ENCODE data around the gene ESM1.
"Not testable (repeated sequence)": the region's sequence is repeated elsewhere in the genome, so short reads cannot be mapped to it uniquely, and the experiment has no call there.

The ESM1 gene

DNA sequence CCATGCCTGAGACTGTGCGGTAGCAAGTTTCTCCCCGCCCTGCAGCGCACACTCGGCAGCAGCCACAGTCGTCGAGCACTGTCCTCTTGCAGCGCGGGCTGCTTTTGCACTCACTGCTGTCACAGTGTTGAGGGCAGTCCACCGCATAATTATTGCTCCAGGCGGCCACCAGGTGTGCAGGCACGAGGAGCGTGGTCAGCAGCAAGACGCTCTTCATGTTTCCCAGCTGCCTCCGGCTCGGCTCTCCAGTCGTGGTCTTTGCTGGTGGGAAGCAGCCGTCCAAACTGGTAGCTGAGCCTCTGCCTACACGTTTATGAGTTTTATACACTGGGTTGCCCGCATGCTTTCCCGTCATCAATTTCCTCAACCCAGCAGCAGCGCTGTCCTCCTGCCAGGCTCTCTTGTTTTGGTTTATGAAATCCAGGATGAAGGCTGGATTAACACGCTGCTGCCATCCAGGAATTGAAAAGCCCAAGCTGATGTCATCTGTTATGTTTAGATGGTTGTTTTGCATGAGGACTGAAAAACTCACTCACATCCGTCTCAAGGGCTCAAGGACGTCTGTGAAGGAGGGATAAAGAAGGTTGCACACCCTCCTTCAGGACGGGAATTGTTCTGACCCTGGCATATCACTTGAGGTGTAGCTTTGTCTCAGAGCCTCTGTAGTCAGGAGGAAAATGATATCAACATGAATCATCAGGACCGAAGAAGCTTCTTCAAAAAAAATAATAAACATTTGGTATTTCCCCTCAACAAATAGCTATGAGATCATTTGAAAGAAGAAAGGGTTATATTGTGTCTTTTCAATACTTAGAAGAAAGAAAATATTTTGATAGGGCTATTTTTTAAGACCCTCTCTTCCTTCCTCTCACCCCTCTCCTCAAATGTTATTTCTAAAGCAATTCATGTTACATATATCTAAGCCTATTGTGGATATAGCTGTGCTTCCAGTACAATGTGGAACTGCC is at the start of gene ESM1:
Gene ESM1 (minus strand): TSS at position 293 of the 968 bp plus-strand sequence. CDS start 76 bp downstream, at position 217.
- DNase-seq (ENCODE audit: low read depth, low spot score), result no peak

DNA sequence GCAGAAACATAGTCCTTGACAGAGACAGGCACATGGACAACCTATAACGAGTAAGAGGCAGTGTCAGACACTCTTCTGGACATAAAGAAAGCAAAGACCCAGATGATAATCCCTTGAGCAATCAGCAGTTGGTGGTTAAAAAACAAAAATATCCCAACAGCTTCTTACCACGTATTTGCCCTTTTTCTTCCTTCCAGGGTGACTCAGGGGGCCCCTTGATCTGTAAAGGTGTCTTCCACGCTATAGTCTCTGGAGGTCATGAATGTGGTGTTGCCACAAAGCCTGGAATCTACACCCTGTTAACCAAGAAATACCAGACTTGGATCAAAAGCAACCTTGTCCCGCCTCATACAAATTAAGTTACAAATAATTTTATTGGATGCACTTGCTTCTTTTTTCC is 48.2 kb upstream of the ESM1 start:
- no peak overlapping the region for H3K27ac ChIP-seq
- DNase-seq (ENCODE audit: low read depth, low spot score), result no peak

More for the DNA sequence above, at the start of gene ESM1:
- H3K27ac ChIP-seq, result peak within 1 kb of the TSS; percentile 12

DNA sequence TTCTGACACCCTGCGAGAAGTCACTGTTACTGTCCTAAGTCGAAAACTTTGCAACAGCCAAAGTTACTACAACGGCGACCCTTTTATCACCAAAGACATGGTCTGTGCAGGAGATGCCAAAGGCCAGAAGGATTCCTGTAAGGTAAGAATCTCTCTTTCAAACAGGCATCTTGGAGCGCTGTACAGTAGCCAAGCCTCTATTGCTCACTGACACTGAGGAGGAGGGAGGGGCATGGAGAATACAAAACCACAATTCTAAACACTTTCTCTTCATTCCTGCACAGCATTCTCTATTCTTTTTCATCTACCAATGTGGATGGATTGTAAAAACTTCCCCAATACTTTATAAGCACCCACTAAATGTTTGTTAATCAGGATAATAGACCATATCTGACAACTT is 46.1 kb upstream of the ESM1 start:
- no peak for DNase-seq (ENCODE audit: low read depth, low spot score)
- H3K27ac ChIP-seq, result no peak overlapping the region

- H3K27ac ChIP-seq, result no peak overlapping the region
- DNase-seq (ENCODE audit: low read depth, low spot score), result no peak
These were observed 45.4 kb upstream of the ESM1 start for GRCh38 chr5:55030676-55031369.

- H3K27ac ChIP-seq, result no peak overlapping the region
- no peak for DNase-seq (ENCODE audit: low read depth, low spot score)
These were observed 44.8 kb upstream of the ESM1 start for GRCh38 chr5:55030220-55030619.

DNA sequence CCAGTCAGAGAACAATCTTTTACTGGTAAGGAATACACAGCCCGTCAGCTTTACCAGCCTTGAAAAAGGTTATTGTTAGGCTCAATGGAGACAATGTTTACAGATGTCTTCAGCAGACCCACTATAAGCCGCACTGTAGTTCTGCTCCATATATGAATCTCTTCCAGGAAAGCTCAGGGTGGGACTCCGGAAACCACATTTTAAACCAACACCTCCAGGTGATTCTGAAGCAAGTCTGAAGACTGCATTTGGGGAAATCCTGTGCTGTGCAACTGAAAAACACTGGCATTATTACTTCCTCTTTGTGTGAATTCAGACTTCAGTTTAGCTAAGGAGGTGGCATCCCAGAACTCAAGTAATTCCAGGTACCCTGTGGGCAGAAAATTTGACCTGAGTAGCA is 42.2 kb upstream of the ESM1 start:
- no peak overlapping the region for H3K27ac ChIP-seq
- DNase-seq (ENCODE audit: low read depth, low spot score), result no peak

DNA sequence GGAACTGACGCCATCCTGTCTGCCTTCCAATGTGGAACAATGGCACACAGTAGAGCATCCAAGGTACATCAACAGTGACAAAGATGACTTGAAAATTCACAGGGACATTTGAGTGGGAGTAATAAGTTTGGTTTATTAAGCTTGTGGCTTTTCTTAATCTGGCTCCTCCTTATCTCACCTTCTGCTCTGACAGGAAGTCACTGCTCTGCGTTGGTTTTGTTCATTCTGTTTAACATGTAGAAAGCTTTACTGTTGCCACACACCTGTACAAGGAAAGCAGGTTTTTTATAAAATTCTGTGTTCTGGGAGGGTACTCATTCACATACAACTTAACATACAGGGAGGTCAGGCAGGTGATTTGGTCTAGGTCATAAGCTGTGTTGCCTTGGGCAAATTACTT is 37.1 kb upstream of the ESM1 start:
- no peak overlapping the region for H3K27ac ChIP-seq
- DNase-seq (ENCODE audit: low read depth, low spot score), result no peak

DNA sequence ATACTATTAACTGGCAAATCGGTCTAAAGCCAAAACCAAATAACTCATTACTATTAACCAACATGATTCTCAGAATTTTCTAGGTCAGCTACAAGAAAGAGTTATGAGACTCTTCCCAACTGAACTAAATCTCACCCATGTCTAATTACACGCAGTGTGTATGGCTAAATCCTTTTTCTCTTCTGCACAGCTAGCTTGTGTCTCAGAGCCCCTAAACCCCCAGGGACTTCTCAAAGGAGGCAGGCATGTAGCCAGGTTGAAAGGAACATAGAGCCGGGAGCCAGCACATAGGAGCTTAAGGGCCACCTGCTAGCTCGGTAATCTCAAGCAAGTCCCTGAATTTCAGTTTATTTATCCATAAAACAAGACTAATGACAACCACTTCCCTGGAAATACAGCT is 36.4 kb upstream of the ESM1 start:
- DNase-seq (ENCODE audit: low read depth, low spot score), result no peak
- H3K27ac ChIP-seq, result no peak overlapping the region

DNA sequence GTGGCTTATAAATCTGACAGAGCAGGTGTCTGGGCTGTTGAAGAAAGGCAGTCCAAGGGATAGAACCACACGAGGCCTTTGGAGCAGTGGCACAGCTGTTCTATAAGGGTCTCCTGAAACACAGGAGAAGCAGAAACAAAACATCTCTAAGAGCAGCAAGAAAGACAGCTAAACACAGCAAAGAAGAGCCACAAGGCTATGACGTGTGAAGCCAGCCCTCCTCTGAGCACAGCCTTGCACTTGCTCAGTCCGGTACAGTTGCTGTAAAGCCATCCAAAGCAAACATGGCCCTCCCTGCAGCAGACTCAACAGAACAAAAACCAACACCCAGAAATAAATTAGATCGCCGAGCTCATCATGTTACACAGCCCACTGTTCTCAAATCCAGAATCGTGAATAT is 36.0 kb upstream of the ESM1 start:
- H3K27ac ChIP-seq, result no peak overlapping the region

GRCh38 chr5:55010149-55010548 is 24.8 kb upstream of the ESM1 start:
- not testable (repeated sequence) for H3K27ac ChIP-seq; DNase-seq (ENCODE audit: low read depth, low spot score)

More for the DNA sequence above, 36.0 kb upstream of the ESM1 start:
- no peak for DNase-seq (ENCODE audit: low read depth, low spot score)

DNA sequence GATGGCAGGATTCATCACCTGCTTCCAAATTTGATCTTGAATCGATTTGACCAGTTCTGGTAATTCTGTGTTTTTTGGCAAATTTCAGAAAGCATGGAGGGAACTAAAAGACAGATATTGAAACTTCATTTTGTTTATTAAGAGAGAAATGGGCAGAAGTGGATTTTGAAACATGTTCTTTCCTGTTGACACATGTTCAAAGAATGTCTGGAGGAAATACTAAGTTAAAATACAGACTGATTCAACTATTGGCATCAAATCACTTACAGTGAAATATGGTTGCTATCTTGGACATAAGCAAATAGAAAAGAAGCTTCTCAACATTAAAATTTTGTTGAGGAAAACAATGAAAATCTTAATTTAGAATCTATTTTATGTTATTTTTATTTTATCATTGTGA is 19.3 kb upstream of the ESM1 start:
- H3K27ac ChIP-seq, result peak overlapping the region; percentile 28
- DNase-seq (ENCODE audit: low read depth, low spot score), result no peak

GRCh38 chr5:55003432-55004065 is 18.2 kb upstream of the ESM1 start:
- no peak for DNase-seq (ENCODE audit: low read depth, low spot score)

DNA sequence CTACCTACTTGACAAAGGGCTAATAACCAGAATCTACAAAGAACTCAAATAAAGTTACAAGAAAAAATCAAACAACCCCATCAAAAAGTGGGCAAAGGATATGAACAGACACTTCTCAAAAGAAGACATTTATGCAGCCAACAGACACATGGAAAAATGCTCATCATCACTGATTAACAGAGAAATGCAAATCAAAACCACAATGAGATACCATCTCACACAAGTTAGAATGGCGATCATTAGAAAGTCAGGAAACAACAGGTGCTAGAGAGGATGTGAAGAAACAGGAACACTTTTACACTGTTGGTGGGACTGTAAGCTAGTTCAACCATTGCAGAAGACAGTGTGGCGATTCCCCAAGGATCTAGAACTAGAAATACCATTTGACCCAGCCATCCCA is 16.8 kb upstream of the ESM1 start:
- H3K27ac ChIP-seq; DNase-seq (ENCODE audit: low read depth, low spot score): not testable (repeated sequence)

More at GRCh38 chr5:55003432-55004065, 18.2 kb upstream of the ESM1 start:
- H3K27ac ChIP-seq, result no peak overlapping the region

- no peak overlapping the region for H3K27ac ChIP-seq
- no peak for DNase-seq (ENCODE audit: low read depth, low spot score)
These were observed 11.7 kb upstream of the ESM1 start for GRCh38 chr5:54997081-54997480.

DNA sequence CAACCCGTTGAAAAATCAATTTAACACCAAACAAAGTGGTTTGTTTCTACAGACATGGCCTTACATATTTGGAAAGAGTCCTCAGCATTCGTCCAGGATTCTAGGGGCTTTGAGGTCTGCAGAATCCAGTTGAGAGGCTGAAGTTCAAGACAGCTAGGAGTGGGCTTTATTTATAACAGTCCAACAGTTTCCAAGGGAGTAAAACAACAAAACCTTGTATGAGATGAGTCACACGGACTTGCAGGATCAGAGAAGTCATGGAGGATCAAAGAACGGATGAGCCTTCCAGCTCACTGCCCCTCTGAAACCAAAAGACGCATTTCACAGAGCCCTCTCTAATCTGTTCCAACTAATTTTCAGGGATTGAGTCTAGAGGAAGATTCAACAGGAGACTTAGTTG is 11.1 kb upstream of the ESM1 start:
- DNase-seq (ENCODE audit: low read depth, low spot score), result no peak
- H3K27ac ChIP-seq, result no peak overlapping the region

- no peak for DNase-seq (ENCODE audit: low read depth, low spot score)
- H3K27ac ChIP-seq, result no peak overlapping the region
These were observed 9.8 kb upstream of the ESM1 start for GRCh38 chr5:54995168-54995567.

GRCh38 chr5:54994628-54995027 is 9.2 kb upstream of the ESM1 start:
- DNase-seq (ENCODE audit: low read depth, low spot score), result no peak
- no peak overlapping the region for H3K27ac ChIP-seq

GRCh38 chr5:54993318-54993717 is 7.9 kb upstream of the ESM1 start:
- DNase-seq (ENCODE audit: low read depth, low spot score), result no peak
- no peak overlapping the region for H3K27ac ChIP-seq

DNA sequence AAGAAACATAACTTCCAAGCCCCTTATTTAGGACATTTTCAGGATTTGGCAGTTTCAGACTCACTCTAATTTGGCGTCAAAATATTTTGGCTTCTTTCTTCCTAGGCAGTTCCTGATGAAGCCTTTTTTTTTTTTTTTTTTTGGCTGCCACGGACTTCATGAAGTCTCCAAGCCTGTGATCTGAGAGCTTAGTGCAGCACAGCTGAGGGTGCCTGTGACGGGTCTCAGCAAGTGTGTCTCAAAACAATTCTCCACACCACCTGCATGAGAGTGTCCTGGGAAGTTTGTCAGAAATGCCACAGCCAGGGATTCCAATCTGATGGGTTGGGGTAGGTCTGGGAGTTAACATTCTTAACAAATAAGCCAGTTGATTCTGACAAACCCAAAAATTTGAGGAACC is 6.0 kb upstream of the ESM1 start:
- DNase-seq (ENCODE audit: low read depth, low spot score), result no peak
- H3K27ac ChIP-seq, result peak overlapping the region; percentile 49

GRCh38 chr5:54990841-54991258 is 5.5 kb upstream of the ESM1 start:
- H3K27ac ChIP-seq, result peak overlapping the region; percentile 49
- peak; percentile 16 for DNase-seq (ENCODE audit: low read depth, low spot score)

GRCh38 chr5:54988817-54989216 is 3.4 kb upstream of the ESM1 start:
- DNase-seq (ENCODE audit: low read depth, low spot score), result no peak
- no peak overlapping the region for H3K27ac ChIP-seq

All from epithelial cell of prostate (primary cell).